ENCODE data around the gene LLGL2.

The LLGL2 gene

DNA sequence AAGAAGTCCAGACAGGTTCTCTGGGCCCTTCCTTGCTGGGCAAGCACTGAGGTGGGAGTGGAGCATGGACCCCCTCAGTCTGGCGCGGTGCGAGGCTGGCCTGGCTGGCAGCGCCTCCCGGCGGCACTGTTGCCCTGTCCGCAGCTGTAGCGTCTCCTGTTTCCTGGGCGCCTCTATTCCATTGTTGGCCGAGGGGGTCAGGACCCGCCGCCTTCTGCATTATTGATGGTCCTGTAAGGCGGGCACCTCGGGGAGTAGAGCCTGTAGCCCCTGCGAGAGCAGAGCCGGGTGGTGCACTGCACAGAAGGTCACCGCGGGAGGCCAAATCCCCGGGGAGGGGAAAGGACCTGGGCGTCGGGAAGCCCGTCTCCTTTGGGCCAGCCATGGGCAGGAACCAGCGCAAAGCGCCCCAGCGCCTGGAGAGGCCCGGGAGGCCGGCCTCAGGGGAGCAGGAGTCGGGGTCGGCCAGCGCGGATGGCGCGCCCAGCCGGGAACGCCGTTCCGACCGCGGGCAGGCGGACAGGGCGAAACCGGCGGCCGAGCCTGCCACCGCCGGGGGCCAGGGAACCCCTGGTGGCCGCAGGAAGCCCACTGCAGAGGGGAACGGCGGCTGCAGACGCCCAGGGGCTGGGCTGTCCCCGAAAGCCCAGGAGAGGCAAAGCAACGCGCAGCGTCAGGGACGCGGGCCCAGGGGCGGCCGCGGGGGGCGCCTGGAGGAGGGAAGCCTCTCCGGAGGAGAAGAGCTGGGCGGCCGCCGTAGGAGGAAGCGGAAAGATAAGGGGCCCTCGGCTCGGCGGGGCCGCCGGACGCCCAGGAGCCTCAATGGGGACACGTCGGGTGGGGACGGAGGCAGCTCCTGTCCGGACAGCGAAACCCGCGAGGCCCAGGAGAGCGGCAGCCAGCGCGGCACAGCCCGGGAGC, 62.4 kb downstream of the LLGL2 start, which contains the start of gene MYO15B:
Gene MYO15B, plus strand, starts transcription at position 126 of the 921 bp plus-strand sequence. Its CDS starts 258 bp downstream, at position 384.
- no peak for DNase-seq (ENCODE audit: extremely low read depth, low read depth)
- H3K4me3 ChIP-seq (replicated peaks; ENCODE audit: low read depth, low read length), result no peak within 1 kb of the TSS; the same call in 1 of the 2 replicates
- TF ChIP-seq, protein P1, sequence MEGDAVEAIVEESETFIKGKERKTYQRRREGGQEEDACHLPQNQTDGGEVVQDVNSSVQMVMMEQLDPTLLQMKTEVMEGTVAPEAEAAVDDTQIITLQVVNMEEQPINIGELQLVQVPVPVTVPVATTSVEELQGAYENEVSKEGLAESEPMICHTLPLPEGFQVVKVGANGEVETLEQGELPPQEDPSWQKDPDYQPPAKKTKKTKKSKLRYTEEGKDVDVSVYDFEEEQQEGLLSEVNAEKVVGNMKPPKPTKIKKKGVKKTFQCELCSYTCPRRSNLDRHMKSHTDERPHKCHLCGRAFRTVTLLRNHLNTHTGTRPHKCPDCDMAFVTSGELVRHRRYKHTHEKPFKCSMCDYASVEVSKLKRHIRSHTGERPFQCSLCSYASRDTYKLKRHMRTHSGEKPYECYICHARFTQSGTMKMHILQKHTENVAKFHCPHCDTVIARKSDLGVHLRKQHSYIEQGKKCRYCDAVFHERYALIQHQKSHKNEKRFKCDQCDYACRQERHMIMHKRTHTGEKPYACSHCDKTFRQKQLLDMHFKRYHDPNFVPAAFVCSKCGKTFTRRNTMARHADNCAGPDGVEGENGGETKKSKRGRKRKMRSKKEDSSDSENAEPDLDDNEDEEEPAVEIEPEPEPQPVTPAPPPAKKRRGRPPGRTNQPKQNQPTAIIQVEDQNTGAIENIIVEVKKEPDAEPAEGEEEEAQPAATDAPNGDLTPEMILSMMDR (IDR thresholded peaks at IDR 0.05; ENCODE audit: low read depth, low read length, missing control alignments), result no peak

DNA sequence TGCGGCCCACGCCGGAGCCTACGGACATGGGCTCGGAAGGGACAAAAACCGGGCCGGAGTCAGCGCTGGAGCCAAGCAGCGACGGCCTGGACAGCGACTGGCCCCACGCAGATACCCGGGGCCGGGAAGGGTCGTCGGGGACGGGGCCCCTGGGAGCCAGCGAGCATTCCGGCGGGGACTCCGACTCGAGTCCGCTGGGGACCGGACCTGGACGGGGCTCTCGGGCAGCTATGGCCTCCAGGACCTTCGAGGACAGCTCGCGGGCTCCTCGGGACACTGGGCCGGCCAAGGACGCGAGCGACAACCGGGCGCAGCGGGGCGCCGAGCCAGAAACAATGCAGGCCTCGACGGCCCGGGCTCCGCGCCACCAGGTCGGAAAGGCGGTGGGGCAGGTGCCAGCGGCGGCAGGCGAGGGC, 63.1 kb downstream of the LLGL2 start:
- TF ChIP-seq, protein P1 (IDR thresholded peaks at IDR 0.05; ENCODE audit: low read depth, low read length, missing control alignments), result no peak
- H3K4me3 ChIP-seq (replicated peaks; ENCODE audit: low read depth, low read length), result no peak overlapping the region; the same call in 1 of the 2 replicates
- DNase-seq (ENCODE audit: extremely low read depth, low read depth), result no peak

DNA sequence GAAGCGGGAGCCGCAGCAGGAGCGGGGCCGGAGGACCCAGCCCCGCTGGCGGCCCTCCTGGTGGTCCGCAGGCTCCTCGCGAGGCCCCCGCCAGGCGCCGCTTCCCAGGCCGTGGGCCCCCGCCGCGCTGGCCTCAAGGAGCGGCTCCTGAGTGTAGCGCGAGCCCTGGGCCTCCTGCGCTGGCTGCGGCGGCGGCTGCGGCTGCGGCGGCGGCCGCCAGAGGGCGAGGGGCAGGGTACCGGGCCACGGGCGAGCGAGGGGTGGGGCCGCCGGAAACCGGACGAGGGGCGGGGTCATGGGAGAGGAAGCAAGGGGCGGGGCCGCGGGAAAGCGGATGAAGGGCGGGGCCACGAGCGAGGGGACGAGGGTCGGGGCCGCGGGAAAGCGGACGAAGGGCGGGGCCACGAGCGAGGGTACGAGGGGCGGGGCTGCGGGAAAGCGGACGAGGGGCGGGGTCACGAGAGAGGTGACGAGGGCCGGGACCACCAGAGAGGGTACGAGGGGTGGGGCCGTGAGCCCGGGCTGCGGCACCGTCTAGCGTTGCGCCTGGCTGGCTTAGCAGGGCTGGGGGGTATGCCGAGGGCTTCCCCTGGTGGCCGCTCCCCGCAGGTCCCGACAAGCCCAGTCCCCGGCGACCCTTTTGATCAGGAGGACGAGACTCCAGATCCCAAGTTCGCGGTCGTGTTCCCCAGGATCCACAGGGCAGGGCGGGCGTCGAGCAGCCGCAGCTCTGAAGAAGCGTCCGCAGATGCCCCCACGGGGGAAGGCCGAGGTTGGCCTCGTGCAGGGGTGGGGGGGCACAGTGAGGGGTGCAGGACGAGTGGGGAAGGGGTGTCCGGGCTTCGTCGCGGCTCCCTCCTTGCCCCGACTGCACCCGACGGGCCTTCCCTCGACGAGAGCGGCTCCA, 63.8 kb downstream of the LLGL2 start:
- TF ChIP-seq, protein P1 (IDR thresholded peaks at IDR 0.05; ENCODE audit: low read depth, low read length, missing control alignments), result no peak
- peak overlapping the region; percentile 25 for H3K4me3 ChIP-seq (replicated peaks; ENCODE audit: low read depth, low read length)
- DNase-seq (ENCODE audit: extremely low read depth, low read depth), result peak; percentile 12

DNA sequence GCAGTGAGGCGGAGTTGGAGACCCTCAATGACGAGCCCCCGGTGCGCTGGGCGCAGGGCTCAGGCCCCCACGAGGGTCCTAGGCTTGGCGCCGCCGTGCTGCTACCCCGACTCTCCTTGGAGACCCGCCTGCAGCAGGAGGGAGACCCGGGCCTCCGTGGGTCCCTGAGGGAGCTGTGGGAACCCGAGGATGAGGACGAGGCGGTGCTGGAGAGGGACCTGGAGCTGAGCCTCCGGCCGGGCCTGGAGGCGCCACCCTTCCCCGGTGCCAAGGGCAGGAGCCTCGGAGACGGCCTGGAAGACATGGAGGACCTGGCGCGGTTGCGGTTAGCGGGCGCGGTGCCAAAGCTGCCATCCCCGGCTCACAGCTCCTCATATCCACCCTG, 64.4 kb downstream of the LLGL2 start:
- TF ChIP-seq, protein P1 (IDR thresholded peaks at IDR 0.05; ENCODE audit: low read depth, low read length, missing control alignments), result no peak
- DNase-seq (ENCODE audit: extremely low read depth, low read depth), result no peak
- no peak overlapping the region for H3K4me3 ChIP-seq (replicated peaks; ENCODE audit: low read depth, low read length)

DNA sequence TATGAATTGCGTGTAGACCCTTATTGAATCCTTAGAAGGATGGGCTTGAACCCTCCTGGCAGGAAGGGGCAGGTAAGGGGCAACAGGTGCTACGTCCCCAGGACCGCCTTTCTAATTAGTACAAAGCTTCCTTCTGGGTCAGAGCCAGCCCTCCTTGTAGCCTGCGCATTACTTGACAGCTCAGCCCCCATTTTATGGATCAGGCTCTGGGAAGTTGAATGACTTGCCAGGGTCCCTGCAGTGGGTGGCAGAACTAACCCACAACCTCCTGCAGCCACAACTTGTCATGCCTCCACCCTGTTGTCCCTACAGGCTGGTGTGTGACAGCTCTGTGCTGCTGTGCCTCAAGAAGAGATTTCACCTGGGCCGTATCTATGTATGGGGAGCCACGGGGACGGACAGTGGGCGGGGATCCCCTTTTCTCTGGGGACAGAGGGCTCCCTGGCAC, 64.8 kb downstream of the LLGL2 start:
- DNase-seq (ENCODE audit: extremely low read depth, low read depth), result no peak
- no peak overlapping the region for H3K4me3 ChIP-seq (replicated peaks; ENCODE audit: low read depth, low read length)
- TF ChIP-seq, protein P1 (IDR thresholded peaks at IDR 0.05; ENCODE audit: low read depth, low read length, missing control alignments), result no peak

DNA sequence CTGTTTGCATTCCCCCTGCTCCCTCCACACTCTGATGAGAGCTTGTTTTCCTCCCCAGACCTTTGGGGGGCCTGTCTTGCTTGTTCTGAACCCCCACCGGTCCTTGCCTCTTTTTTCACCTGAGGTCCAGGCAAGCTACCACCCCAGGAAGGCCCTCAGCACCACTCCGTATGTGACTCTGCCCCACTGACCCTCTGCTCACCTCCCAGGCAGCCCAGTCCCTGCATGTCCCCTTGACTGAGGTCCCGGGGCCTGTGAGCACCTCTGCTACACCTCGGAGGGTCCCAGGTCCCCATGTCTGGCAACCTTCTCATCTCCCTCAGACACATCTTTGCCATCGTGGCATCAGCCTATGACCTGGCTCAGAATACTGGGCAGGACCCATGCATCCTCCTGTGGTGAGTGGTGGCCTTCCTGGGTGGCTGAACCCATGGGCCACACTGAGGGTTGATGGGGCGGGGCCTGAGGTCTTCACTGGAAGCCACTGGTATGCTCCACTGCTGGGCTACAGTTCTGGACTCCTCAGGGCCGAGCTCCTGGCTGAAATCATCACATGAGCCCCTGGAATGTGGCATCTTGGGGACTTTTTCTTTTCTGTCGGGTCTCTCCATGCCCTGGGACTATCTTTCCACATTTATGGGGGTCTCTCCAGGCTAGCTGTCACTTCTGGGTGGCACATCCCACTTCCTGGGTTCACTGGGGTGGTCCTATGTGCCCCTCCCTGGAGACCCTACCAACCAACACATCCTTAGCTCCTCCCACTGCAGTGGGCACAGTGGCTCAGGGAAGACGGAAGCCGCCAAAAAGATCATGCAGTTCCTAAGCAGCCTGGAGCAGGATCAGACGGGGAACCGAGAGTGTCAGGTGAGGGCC, 65.6 kb downstream of the LLGL2 start:
- no peak overlapping the region for H3K4me3 ChIP-seq (replicated peaks; ENCODE audit: low read depth, low read length)
- TF ChIP-seq, protein P1 (IDR thresholded peaks at IDR 0.05; ENCODE audit: low read depth, low read length, missing control alignments), result no peak
- no peak for DNase-seq (ENCODE audit: extremely low read depth, low read depth)
